Liver (tissue), 3 donors: Measurements from ENCODE around the gene RFLNA.

Source experiments
- CTCF ChIP-seq: fragments of 150-350 bp; IDR thresholded peaks from 2 replicates; pipeline ENCODE4 v1.5.1; 2017; ENCODE audit warnings: improper control_type of control experiment, low read depth, low read length; ENCODE audit not compliant: missing input control
- FOXA1 ChIP-seq: IDR thresholded peaks from 2 replicates; pipeline ENCODE4 v1.6.1; 2016; ENCODE audit warnings: antibody characterized with exemption
- GABPA ChIP-seq, 2 donors: IDR thresholded peaks in 1 of 2; conservative IDR thresholded peaks in 1 of 2; 2 replicates each; pipeline ENCODE4 v1.6.1; 2016; ENCODE audit warnings: antibody characterized with exemption in 2 of 2, mild to moderate bottlenecking in 1 of 2, moderate library complexity in 1 of 2
- MAX ChIP-seq: IDR thresholded peaks from 2 replicates; pipeline ENCODE4 v1.6.1; 2016; ENCODE audit warnings: antibody characterized with exemption
- NR2F2 ChIP-seq: IDR thresholded peaks from 2 replicates; pipeline ENCODE4 v1.6.1; 2016; ENCODE audit warnings: antibody characterized with exemption
- RAD21 ChIP-seq, 2 donors: IDR thresholded peaks; 2 replicates each; pipeline ENCODE4 v1.6.1; 2016; ENCODE audit warnings: antibody characterized with exemption in 2 of 2, mild to moderate bottlenecking in 2 of 2
- RXRA ChIP-seq, 2 donors: IDR thresholded peaks; 2 replicates each; pipeline ENCODE4 v1.6.1; 2017 to 2018; ENCODE audit warnings: antibody characterized with exemption in 2 of 2, mild to moderate bottlenecking in 1 of 2
- TAF1 ChIP-seq: conservative IDR thresholded peaks from 2 replicates; pipeline ENCODE4 v1.6.1; 2016; ENCODE audit warnings: antibody characterized with exemption, mild to moderate bottlenecking
- YY1 ChIP-seq: IDR thresholded peaks from 2 replicates; pipeline ENCODE4 v1.6.1; 2016; ENCODE audit warnings: antibody characterized with exemption, mild to moderate bottlenecking
- donor health status: healthy.
- donor health status: healthy.

DNA sequence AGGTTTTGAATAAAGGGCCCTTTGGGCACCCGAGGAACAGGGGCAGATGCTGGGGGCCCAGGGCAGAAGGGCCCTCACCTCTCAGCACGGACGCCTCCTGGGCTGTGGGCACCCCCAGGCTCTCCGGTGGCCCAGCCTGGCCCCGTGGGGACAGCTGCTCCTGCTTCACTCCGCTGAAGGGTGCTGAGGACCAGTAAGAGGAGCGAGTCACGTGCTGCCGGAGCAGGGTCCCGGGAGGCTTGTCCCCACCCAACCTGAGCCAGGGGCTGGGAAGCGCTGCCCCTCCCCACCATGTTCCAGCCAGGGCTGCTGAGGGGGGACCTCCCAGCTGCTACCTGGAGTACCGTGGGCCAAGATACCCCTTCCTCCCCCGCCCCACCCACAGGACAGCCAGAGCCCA is 59.5 kb downstream of the RFLNA start:
- TF ChIP-seq FOXA1 (no peak), CTCF (no peak), MAX (no peak), RAD21 (IDR thresholded peaks at IDR 0.05) (no peak), TAF1 (no peak), YY1 (no peak), NR2F2 (no peak), RXRA (IDR thresholded peaks at IDR 0.05) (no peak), GABPA (IDR thresholded peaks at IDR 0.05 in 1 of 2, conservative IDR thresholded peaks at IDR 0.05 in 1 of 2) (no peak)
